Measurements from ENCODE around the gene RGL1. TPM values are rescaled to one million over a fixed set of nuclear protein-coding genes. Genes with fewer than 3 reads are reported as not detected.

The RGL1 gene
- total RNA-seq, 4 donors from 2014 or later = 12.1 to 13.8 (median 13.0) TPM

DNA sequence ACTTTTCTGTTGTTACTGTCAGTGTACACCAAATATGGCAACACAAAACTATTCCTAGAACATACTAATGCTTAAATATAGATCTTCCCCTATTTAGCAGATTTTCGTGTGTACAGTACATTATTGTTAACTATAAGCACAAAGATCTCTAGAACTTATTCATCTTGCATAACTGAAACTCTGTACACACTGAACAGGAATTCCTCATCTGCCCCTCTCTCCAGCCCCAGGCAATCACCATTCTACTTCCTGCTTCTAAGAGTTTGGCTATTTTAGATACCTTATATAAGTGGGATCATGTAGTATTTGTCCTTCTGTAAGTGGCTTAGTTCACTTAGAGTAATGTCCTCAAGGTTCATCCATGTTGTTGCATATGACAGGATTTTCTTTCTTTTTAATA lies 4.5 kb upstream of the RGL1 start:
- Histone ChIP-seq H3K4me3 (no peak overlapping the region), H3K27ac (no peak overlapping the region), H3K27me3 (peaks cover 4% of the 10 kb centered on the region), H3K9me3 (peaks cover 0 to 5% of the 10 kb centered on the region in 2 donors), H3K4me1 (peaks cover 0 to 4% (median 0%) of the 10 kb centered on the region in 4 donors), H3K36me3 (no peaks in the 10 kb centered on the region)
- intact Hi-C loops (cut with DNase I; ENCODE audit: low total_unique reads) = loop anchor here (10.0 kb wide), 1 partner anchor 114 kb away; no protein-coding TSS in a partner anchor
- WGBS, 2 donors (ENCODE audit: low coverage in 1 of 2) = 61 to 88% methylated on average over 1 of the region's 1 CpG
- TF ChIP-seq EP300 (IDR thresholded peaks at IDR 0.05; ENCODE audit: low read depth) = no peak
- DNase-seq = no peak
- in situ Hi-C loops (cut with MboI; ENCODE audit: low pct_ligation_motif_present in 1 of 4, low pct_unique_long_range_greater_than_20kb in 1 of 4, low sequenced_read_pairs in 3 of 4) = no loop called here

DNA sequence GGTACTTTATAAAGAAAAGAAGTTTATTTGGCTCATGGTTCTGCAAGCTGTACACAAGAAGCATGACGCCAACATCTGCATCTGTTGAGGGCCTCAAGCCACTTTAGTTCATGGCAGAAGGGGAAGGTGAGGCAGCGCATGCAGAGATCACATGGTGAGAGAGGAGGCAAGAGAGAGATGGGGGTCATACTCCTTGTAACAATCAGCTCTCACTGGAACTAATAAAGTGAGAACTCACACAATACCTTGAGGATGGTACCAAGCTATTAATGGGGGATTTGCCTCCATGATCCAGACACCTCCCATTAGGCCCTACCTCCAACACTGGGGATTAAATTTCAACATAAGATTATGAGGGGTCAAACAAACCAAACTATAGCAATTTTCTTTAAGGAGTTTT lies 3.3 kb upstream of the RGL1 start:
- H3K27me3 ChIP-seq = peaks cover 8% of the 10 kb centered on the region
- WGBS, 2 donors (ENCODE audit: low coverage in 1 of 2) = 92 to 96% methylated on average over 2 of the region's 2 CpGs
- DNase-seq = no peak
- H3K9me3 ChIP-seq = peaks cover 0 to 5% of the 10 kb centered on the region in 2 donors
- no peak for TF ChIP-seq EP300 (IDR thresholded peaks at IDR 0.05; ENCODE audit: low read depth)
- no peak for TF ChIP-seq POLR2AphosphoS5 (IDR thresholded peaks at IDR 0.05)
- TF ChIP-seq CTCF (IDR thresholded peaks at IDR 0.05) = no peak
- TF ChIP-seq POLR2A (IDR thresholded peaks at IDR 0.05) = no peak
- peaks cover 0 to 13% (median 1%) of the 10 kb centered on the region in 4 donors for H3K4me1 ChIP-seq
- H3K36me3 ChIP-seq = no peaks in the 10 kb centered on the region
- no peak overlapping the region for H3K27ac ChIP-seq
- in situ Hi-C loops (cut with MboI; ENCODE audit: low pct_ligation_motif_present in 1 of 4, low pct_unique_long_range_greater_than_20kb in 1 of 4, low sequenced_read_pairs in 3 of 4) = no loop called here
- intact Hi-C loops (cut with DNase I; ENCODE audit: low total_unique reads) = loop anchor here (10.0 kb wide), 1 partner anchor 113 kb away; no protein-coding TSS in a partner anchor
- no peak overlapping the region for H3K4me3 ChIP-seq

- H3K4me3 ChIP-seq = peak overlapping the region in 2 of 4 donors; percentile 50 to 63
- no peaks in the 10 kb centered on the region for H3K36me3 ChIP-seq
- H3K27ac ChIP-seq = peak overlapping the region; percentile 84 to 86 (median 84)
- no peak for DNase-seq
- peaks cover 0 to 29% (median 3%) of the 10 kb centered on the region in 4 donors for H3K4me1 ChIP-seq
- H3K27me3 ChIP-seq = peaks cover 11% of the 10 kb centered on the region
- intact Hi-C loops (cut with DNase I; ENCODE audit: low total_unique reads) = loop anchor here (10.0 kb wide), 1 partner anchor 110 kb away; no protein-coding TSS in a partner anchor
- peaks cover 0 to 5% of the 10 kb centered on the region in 2 donors for H3K9me3 ChIP-seq
- in situ Hi-C loops (cut with MboI; ENCODE audit: low pct_ligation_motif_present in 1 of 4, low pct_unique_long_range_greater_than_20kb in 1 of 4, low sequenced_read_pairs in 3 of 4) = no loop called here
- TF ChIP-seq POLR2A (IDR thresholded peaks at IDR 0.05) (no peak), CTCF (IDR thresholded peaks at IDR 0.05) (no peak), POLR2AphosphoS5 (IDR thresholded peaks at IDR 0.05) (no peak), EP300 (IDR thresholded peaks at IDR 0.05; ENCODE audit: low read depth) (no peak)
- 58% methylated on average over 5 of the region's 5 CpGs; no CpG with 5 or more reads in 1 of the 2 donors for WGBS, 2 donors (ENCODE audit: low coverage in 1 of 2)
Observed at GRCh38 chr1:183804387-183804786, 533 bp upstream of the RGL1 start.

DNA sequence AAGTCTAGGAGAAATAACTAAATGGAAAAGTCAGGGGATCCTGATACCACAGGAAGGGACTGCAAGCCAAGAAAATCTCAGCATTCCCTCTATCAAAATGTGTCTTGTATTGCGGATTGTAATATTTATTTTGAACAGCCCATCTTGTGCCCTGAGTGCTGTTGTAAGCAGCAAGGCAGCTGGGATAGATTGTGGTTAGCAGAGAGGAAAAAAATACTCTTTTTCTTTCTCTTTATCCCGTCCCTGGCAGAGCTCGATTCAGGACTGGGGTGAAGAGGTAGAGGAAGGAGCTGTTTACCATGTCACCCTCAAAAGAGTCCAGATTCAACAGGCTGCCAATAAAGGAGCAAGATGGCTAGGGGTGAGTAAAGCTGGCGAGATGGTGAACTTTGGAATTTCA lies 1.2 kb downstream of the RGL1 start:
- H3K9me3 ChIP-seq = peaks cover 0 to 5% of the 10 kb centered on the region in 2 donors
- no peak for DNase-seq
- intact Hi-C loops (cut with DNase I; ENCODE audit: low total_unique reads) = loop anchor here (10.0 kb wide), 1 partner anchor 109 kb away; no protein-coding TSS in a partner anchor
- no peaks in the 10 kb centered on the region for H3K36me3 ChIP-seq
- peak overlapping the region in 3 of 4 donors; percentile 20 to 63 (median 44) for H3K4me3 ChIP-seq
- H3K4me1 ChIP-seq = peaks cover 0 to 39% (median 3%) of the 10 kb centered on the region in 4 donors
- 30 to 49% methylated on average over 2 to 4 of the region's 4 CpGs for WGBS, 2 donors (ENCODE audit: low coverage in 1 of 2)
- peak overlapping the region; percentile 84 to 86 (median 84) for H3K27ac ChIP-seq
- in situ Hi-C loops (cut with MboI; ENCODE audit: low pct_ligation_motif_present in 1 of 4, low pct_unique_long_range_greater_than_20kb in 1 of 4, low sequenced_read_pairs in 3 of 4) = no loop called here
- TF ChIP-seq CTCF (IDR thresholded peaks at IDR 0.05) (no peak), POLR2AphosphoS5 (IDR thresholded peaks at IDR 0.05) (no peak), POLR2A (IDR thresholded peaks at IDR 0.05) (no peak), EP300 (IDR thresholded peaks at IDR 0.05; ENCODE audit: low read depth) (no peak)
- H3K27me3 ChIP-seq = peaks cover 11% of the 10 kb centered on the region
